H1 (cell line): ENCODE data around the gene CHRNA1. TPM values are rescaled to one million over a fixed set of nuclear protein-coding genes. Genes with fewer than 3 reads are reported as not detected.

Source experiments
- JUN ChIP-seq: IDR thresholded peaks from 2 replicates; pipeline ENCODE4 v1.6.1; 2011; ENCODE audit warnings: low read depth, mild to moderate bottlenecking, improper control_type of control experiment, low read length
- NRF1 ChIP-seq: IDR thresholded peaks from 2 replicates; pipeline ENCODE4 v1.6.1; 2011; ENCODE audit warnings: mild to moderate bottlenecking, low read depth, low read length, improper control_type of control experiment
- SUZ12 ChIP-seq: fragments of 200-600 bp; sonication (generic); IDR thresholded peaks from 2 replicates; pipeline ENCODE4 v1.6.1; 2012; ENCODE audit warnings: mild to moderate bottlenecking, inconsistent platforms, low read length, moderate library complexity, mixed read lengths
- polyA plus RNA-seq, 7 experiments: library from polyadenylated mRNA; depleted of rRNA in 3 of 7; stranded (reverse) in 5 of 7; unstranded in 2 of 7; fragments of >200 nt in 5 of 7; fragments of 200-250 nt in 2 of 7; gene quantifications; 1 replicate in 5 of 7; 2 replicates in 1 of 7; 4 replicates in 1 of 7; pipeline versions ENCODE4 v1.2.1 to v1.2.3, GENCODE V29; 2011 to 2013; ENCODE audit warnings: missing spikeins in 2 of 7, mixed read lengths in 2 of 7
- total RNA-seq: library from RNA; stranded (reverse); fragmentation: NEBNext Ultra II Directional; extraction: Animal tissue kit (Norgen Biotek cat#: 25700); gene quantifications from 2 replicates; pipeline ENCODE4 v1.2.1, GENCODE V29; 2021

The CHRNA1 gene
- total and polyA plus RNA-seq, 2 of the 8 experiments (the other 6 are each of a cell fraction or from before 2014, with no cell fraction given) = 0.11 to 0.15 TPM

GRCh38 chr2:174812037-174812436 lies 47.8 kb upstream of the CHRNA1 start (continued):
- TF ChIP-seq NRF1 (no peak), JUN (no peak), SUZ12 (no peak)
